HG03565 (cell line): ENCODE results near the gene LRP2.
A peak's percentile ranks its signal among the peaks of the same experiment; 100 is the strongest.
"Not testable (repeated sequence)": the region's sequence is repeated elsewhere in the genome, so short reads cannot be mapped to it uniquely, and the experiment has no call there.

ENCODE experiments used
- ATAC-seq: cut with Tn5 transposase; IDR thresholded peaks from one replicate; pipeline ENCODE4 v1.9.1; 2021; ENCODE audit warnings: mild to moderate bottlenecking, moderate library complexity; ENCODE audit not compliant: unreplicated experiment

The LRP2 gene

DNA sequence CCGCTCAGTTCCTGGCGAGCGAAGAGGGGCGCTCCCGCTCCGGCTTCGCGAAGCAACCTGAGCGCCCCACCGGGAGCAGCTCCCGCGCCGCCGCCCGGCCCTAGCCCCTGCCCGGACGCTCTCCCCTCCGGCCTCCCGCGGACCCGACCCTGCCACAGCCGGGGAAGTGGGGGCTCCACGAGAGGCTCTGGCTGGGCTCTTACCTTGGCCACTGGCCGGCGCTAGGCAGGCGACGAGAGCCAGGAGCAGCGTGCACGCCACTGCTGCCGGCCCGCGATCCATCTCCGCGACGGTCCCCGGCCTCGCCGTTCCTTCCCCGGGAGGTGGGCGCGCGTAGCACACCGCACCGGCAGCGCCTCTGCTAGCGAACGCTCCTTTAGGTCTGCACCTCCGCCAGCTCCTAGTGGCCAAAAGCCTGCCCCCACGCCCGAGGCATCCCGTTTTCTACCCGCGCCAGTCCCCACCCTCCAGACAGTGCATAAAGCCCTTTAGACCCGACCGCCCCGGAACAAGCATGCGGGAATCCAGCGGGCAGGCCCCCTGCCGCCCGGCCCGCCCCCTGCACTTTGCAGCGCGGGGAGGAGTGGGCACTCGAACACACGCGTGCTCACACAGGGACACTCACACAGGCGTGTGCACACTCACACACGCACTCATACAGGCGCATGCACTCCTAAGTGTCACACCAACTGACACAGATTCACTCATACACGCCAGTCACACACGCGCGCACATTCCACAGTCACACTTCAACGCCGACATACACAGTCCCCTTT, at the start of gene LRP2:
Gene LRP2, minus strand, starts transcription at position 417 of the 776 bp plus-strand sequence. Its CDS starts 135 bp downstream, at position 282.
- no peak for ATAC-seq

DNA sequence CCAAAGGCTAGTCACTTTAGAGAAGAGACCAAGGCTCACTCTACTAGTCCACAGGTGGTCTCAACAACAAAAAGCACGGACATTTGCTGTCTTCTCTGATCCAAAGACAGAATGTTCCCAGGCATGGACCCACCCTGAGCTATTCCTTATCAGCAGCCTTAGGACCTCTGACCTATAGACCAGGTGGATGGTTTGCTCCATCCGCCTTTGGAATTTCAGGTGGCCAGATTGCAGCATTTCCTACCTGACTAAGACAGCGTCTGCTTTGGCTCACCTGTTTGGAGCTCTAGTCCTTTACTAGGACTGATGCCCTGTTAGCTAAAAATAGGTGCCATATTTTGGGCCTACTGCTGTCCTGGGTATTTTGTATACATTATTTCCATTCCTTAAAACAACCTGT, 44.6 kb upstream of the LRP2 start:
- no peak for ATAC-seq

GRCh38 chr2:169399491-169399890, 37.2 kb upstream of the LRP2 start:
- not testable (repeated sequence) for ATAC-seq

- ATAC-seq = no peak
Observed at GRCh38 chr2:169397697-169398096, 35.4 kb upstream of the LRP2 start.

DNA sequence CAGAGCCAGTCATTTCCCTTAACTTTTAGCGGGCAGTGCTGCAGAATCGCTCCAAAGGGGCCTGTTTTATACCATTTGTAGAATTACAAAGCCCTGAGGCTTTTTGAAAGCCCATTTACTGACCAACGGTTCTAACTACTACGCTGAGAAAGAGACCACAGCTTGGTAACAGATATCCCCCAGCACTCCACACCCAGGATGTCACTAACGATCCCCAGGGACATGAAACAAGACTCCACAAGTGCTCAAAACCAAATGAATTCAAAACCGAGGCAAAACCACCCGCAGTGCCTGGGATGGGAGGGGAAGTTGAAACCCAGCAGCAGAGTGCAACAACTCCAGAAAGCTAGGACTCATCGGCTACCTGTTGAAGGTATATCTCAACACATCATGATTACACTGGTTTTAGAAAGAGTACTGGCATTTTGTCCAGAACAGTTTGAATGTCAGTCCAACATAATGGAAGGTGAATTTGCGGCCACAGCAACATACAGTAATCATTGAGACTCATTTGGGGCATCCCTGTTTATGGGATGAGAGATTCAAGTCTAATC, 33.6 kb upstream of the LRP2 start:
- ATAC-seq = no peak

GRCh38 chr2:169393068-169393590, 30.8 kb upstream of the LRP2 start:
- peak; percentile 72 for ATAC-seq

GRCh38 chr2:169391236-169391635, 28.9 kb upstream of the LRP2 start:
- no peak for ATAC-seq

GRCh38 chr2:169388161-169388560, 25.8 kb upstream of the LRP2 start:
- no peak for ATAC-seq

GRCh38 chr2:169386722-169387121, 24.4 kb upstream of the LRP2 start:
- ATAC-seq = no peak

- ATAC-seq = no peak
Observed at GRCh38 chr2:169384816-169385215, 22.5 kb upstream of the LRP2 start.

DNA sequence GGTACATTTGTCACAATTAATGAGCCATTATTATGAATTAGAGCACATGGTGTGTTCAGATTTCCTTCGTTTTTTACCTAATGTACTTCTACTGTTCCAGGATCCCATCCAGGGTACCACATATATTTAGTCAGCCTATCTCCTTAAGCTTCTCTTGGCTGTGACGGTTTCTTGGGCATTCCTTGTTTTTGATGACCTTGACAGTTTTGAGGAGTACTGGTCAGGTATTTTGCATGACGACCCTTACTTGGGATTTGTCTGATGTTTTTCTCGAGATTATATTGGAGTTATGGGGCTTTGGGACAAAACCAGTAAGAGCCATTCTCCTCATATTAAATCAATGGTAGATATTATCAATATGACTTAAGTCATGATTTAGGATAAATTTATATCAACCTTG, 10.2 kb upstream of the LRP2 start:
- ATAC-seq = no peak

GRCh38 chr2:169366066-169366465, 3.7 kb upstream of the LRP2 start:
- ATAC-seq = no peak

- ATAC-seq = peak; percentile 68
Observed at GRCh38 chr2:169365029-169365480, 2.7 kb upstream of the LRP2 start.

DNA sequence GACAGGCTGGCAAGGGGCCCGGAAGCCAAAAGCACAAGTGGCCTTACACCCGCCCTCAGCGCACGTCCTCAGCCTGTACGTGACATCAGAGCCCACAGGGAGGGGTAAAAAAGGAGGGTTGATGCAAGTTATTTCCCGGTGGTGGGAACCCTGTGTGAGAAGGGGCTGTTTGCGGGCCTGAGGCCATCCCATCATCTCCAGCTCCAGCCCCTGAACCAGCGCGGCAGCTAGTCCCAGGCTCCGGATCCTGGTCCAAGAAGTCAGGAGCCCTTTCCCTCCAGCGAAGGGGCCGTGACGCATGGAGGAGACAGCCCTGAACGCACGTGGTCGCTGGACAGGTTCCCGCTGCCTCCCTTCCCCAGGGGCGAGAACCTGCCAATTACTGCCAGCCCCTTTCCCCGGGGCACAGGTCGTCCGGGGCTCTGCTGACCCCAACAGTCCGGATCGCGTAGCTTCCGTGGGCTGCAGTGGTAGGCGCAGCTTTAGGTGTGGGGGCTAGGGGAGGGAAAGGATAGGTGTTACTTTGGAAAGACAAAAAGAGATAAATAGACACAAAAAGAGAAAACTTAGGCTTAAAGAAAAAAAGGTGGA, 1.3 kb upstream of the LRP2 start:
- no peak for ATAC-seq

- no peak for ATAC-seq
Observed at GRCh38 chr2:169362894-169363559, 693 bp upstream of the LRP2 start.

- ATAC-seq = no peak
Observed at GRCh38 chr2:169361706-169362117, 622 bp downstream of the LRP2 start.

DNA sequence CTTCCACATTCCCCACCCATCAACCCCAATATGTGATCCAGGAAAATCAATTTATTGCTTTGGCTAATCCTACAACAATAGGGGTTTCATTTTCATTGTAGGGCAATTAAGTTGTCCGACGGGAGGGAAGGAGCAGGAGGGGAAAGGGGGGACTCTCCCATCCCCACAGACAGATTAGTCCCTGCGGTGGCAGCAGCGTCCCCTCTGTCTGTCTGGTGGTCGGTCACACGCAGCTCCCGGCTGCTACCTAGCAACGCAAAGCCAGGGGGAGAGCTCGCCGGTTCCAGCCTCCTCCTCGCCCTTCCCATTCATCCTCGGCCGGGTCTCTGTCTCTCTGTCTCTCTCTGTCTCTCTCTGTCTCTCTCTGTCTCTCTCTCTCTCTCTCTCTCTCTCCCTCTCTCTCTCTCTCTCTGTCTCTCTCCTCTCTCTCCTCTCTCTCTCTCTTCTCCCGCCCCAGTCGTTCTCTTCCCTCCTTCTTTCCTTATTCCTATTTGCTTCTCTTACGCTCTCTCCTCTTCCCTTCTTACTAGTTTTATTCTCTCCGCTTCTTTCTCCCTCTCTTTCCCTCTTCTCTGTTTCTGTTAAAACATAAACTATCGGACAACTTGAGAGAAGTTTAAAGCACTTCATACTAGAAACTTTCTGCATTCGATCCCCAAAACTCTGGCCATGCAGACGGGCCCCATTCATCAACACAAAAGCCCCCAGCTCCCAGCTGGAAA, 1.2 kb downstream of the LRP2 start:
- no peak for ATAC-seq

DNA sequence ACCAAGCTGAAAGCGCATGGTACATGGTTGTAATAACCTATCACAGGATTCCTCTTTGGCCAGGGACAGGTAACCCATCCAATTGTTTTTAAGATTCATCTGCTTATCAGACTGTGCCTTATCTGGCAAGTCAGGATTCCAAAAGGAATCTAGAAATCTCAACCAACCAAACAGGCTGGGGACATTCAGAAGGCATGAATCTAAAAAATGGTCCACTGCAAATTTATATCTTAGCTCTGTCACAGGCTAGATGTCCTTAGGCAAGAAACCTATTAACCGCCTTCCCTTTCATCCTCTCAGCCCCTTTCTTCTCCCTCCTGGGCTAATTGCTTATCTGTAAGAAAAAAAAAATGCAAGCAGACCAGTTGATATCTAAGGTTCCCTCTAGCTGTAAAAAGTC, 4.3 kb downstream of the LRP2 start:
- ATAC-seq = no peak

DNA sequence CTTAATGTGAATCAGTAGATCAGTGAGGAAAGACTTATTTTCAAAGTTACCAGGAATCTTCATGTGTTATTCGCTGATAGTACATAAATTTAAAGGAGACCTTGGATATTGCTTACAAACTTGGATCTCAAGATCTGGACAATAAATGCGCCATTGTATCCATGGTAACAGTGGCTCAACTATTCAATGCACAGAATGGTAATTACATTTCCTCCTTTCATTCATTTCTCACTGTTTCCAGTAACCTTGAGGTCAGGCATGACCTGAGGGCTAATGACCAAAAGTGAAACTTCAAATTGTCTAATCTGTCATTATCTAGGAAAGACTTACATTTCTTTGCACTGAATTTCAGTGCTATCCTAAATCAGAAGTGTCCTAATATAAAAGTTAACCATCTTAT, 8.1 kb downstream of the LRP2 start:
- no peak for ATAC-seq

DNA sequence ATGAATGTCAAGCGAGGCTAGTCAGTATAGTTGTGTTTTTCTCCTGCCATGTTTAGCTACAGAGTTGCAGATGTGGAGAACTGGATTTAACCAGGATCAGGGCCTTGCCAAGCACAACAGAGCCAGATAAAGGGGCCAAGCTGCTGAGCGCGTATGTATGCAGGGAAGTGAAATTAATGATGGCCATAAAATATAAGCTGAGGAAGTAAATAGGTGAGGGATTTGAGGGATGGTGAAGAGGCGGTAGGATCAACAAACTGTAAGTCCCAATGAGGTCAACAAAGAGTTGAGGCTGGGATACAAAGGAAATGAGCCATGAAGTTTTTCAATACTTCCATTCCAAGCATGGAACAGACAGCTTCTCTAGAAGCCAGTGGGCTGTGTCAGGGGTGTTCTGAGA, 10.6 kb downstream of the LRP2 start:
- ATAC-seq = no peak

DNA sequence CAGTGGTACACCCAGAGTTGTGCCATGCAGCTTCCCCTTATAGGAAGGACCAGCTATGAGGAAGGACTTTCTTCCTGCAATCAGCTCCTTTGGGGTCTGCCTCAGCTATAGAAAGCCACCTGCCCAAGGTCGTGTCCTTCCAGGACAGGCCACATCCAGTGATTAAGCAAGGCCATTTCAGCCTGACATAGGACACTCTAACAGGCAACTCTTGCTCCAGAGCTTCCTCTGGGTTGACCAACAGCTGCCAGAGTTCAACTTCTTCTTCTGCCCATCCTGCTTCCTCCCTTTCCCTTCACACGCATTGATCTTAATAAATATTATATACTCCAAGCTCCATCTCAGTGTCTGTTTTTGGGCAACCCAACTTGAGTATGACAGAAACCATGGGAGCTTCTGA, 12.8 kb downstream of the LRP2 start:
- no peak for ATAC-seq
